ENCODE data around the gene C16orf74. TPM values are rescaled to one million over a fixed set of nuclear protein-coding genes. Genes with fewer than 3 reads are reported as not detected.

C16orf74 gene
- total and polyA plus RNA-seq, 2 of the 13 experiments (the other 11 are each of a cell fraction or from before 2014, with no cell fraction given) = 0.13 to 0.29 TPM

GRCh38 chr16:85752511-85753420 lies 1.9 kb upstream of the C16orf74 start:
- peaks cover 37 to 77% of the 10 kb centered on the region in 2 experiments for H3K27me3 ChIP-seq (ENCODE audit: control insufficient read depth in 1 of 2, insufficient read depth in 2 of 2, low read length in 2 of 2)
- H3K9me3 ChIP-seq (ENCODE audit: low read length) = no peaks in the 10 kb centered on the region
- no peaks in the 10 kb centered on the region for H3K36me3 ChIP-seq (replicated peaks in 1 of 2; ENCODE audit: control insufficient read depth in 1 of 2, insufficient read depth in 2 of 2, low read length in 2 of 2)
- no peaks in the 10 kb centered on the region for H3K79me2 ChIP-seq (ENCODE audit: insufficient read depth, low read length)
- DNase-seq (ENCODE audit: low spot score) (peak; percentile 49), FAIRE-seq (peak; percentile 54), ATAC-seq (peak; percentile 87)
- intact Hi-C loops (cut with micrococcal nuclease; ENCODE audit: unreplicated experiment) (no loop called here), in situ Hi-C loops (cut with HindIII; ENCODE audit: extremely low pct_ligation_motif_present, low pct_unique_long_range_greater_than_20kb) (no loop called here)
- H4K20me1 ChIP-seq (ENCODE audit: insufficient read depth, low read length) = peaks cover 8% of the 10 kb centered on the region; the same call in 1 of the 2 replicates
- ChIA-PET CTCF (ENCODE audit: low intra/inter-chr PET ratio, low total read pairs) (no interaction called here), POLR2A (no interaction called here)
- H2AFZ ChIP-seq (ENCODE audit: low read length) = no peak overlapping the region
- WGBS (ENCODE audit: low lambda C conversion rate) = 26% methylated on average over 9 of the region's 21 CpGs
- H3K4me3 ChIP-seq (replicated peaks in 1 of 3; ENCODE audit: insufficient read depth in 1 of 3, low read depth in 2 of 3, low read length in 3 of 3) = no peak overlapping the region
- 0 out of 2 replicates have a peak, but pooled peaks cover 22% of the 10 kb centered on the region for H3K4me1 ChIP-seq (ENCODE audit: insufficient read depth, low read length)
- no peak overlapping the region for H3K4me2 ChIP-seq (ENCODE audit: low read depth, low read length)
- H3K9ac ChIP-seq (ENCODE audit: insufficient read depth, low read depth, low read length) = no peak overlapping the region
- BruUV-seq (replicated peaks) = no TSS peak
- H3K27ac ChIP-seq (ENCODE audit: extremely low read length, insufficient read depth, low read length) = no peak overlapping the region
- TF ChIP-seq NR3C1 (CRISPR knock-in tag; IDR thresholded peaks at IDR 0.05) (no peak), SNAPC5 (CRISPR knock-in tag; IDR thresholded peaks at IDR 0.05; ENCODE audit: borderline replicate concordance) (no peak), XRCC5 (optimal IDR thresholded peaks at IDR 0.05; ENCODE audit: low read length) (peak; percentile 77), ZNF263 (CRISPR knock-in tag; IDR thresholded peaks at IDR 0.05) (0 out of 2 replicates have a peak, but pooled peaks have one; percentile 23), PATZ1 (CRISPR knock-in tag; IDR thresholded peaks at IDR 0.05) (peak; percentile 51; the same call in 1 of the 2 replicates), ZNF343 (CRISPR knock-in tag; IDR thresholded peaks at IDR 0.05) (no peak), GMEB1 (CRISPR knock-in tag; IDR thresholded peaks at IDR 0.05; ENCODE audit: borderline replicate concordance) (no peak), ZNF674 (CRISPR knock-in tag; IDR thresholded peaks at IDR 0.05; ENCODE audit: low read depth) (no peak), KDM2A (CRISPR knock-in tag; IDR thresholded peaks at IDR 0.05; ENCODE audit: borderline replicate concordance, low read depth) (0 out of 2 replicates have a peak, but pooled peaks have one; percentile 27), TBX2 (CRISPR knock-in tag; IDR thresholded peaks at IDR 0.05; ENCODE audit: borderline replicate concordance) (peak; percentile 46; the same call in 1 of the 2 replicates), CBX1 (IDR thresholded peaks at IDR 0.05; ENCODE audit: low read depth) (no peak), KLF13 (CRISPR knock-in tag; IDR thresholded peaks at IDR 0.05) (no peak), HMGXB4 (CRISPR knock-in tag; IDR thresholded peaks at IDR 0.05; ENCODE audit: borderline replicate concordance in 1 of 2, low read depth in 1 of 2) (no peak), TAF1 (CRISPR knock-in tag; IDR thresholded peaks at IDR 0.05) (no peak), KDM5A (IDR thresholded peaks at IDR 0.05; ENCODE audit: borderline replicate concordance, low read length) (no peak)
